Measurements from ENCODE around the gene ECHDC1. TPM values are rescaled to one million over a fixed set of nuclear protein-coding genes. Genes with fewer than 3 reads are reported as not detected.

Gene ECHDC1
- total RNA-seq, 4 donors from 2014 or later: 25.8 to 42.4 (median 34.6) TPM

DNA sequence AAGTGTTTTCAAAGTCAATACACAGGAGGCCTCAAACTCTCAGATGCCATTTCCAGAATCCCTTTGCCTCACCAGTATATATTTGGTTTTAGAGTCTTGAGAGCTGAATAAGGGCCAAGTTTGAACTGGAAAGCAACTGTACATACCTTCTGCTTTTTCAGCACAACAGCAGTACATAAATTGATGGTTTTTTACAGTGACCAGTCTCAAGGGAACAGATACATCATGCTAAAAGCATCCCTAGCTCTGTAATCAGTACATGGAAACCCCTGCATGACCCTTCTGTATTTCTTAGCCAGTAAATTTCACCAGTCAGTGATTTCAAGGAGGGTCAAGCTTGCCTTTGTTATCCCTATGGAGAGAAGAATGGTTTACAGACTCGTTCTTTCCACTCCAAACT, 40.6 kb upstream of the ECHDC1 start:
- TF ChIP-seq, protein P1, sequence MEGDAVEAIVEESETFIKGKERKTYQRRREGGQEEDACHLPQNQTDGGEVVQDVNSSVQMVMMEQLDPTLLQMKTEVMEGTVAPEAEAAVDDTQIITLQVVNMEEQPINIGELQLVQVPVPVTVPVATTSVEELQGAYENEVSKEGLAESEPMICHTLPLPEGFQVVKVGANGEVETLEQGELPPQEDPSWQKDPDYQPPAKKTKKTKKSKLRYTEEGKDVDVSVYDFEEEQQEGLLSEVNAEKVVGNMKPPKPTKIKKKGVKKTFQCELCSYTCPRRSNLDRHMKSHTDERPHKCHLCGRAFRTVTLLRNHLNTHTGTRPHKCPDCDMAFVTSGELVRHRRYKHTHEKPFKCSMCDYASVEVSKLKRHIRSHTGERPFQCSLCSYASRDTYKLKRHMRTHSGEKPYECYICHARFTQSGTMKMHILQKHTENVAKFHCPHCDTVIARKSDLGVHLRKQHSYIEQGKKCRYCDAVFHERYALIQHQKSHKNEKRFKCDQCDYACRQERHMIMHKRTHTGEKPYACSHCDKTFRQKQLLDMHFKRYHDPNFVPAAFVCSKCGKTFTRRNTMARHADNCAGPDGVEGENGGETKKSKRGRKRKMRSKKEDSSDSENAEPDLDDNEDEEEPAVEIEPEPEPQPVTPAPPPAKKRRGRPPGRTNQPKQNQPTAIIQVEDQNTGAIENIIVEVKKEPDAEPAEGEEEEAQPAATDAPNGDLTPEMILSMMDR (IDR thresholded peaks at IDR 0.05): no peak
- TF ChIP-seq POLR2A (IDR thresholded peaks at IDR 0.05): no peak
- DNase-seq (ENCODE audit: low spot score in 2 of 2): no peak
- intact Hi-C loops (cut with DNase I; ENCODE audit: low total_unique reads): no loop called here
- WGBS, 2 donors: 81 to 92% methylated on average over 1 of the region's 1 CpG
- no peak overlapping the region for H3K4me3 ChIP-seq (ENCODE audit: low read depth, poor library complexity, severe bottlenecking)

- DNase-seq (ENCODE audit: low spot score in 2 of 2): no peak
- intact Hi-C loops (cut with DNase I; ENCODE audit: low total_unique reads): no loop called here
- WGBS, 2 donors: 91 to 94% methylated on average over 3 of the region's 3 CpGs
- TF ChIP-seq, protein P1 (IDR thresholded peaks at IDR 0.05): no peak
- no peak for TF ChIP-seq POLR2A (IDR thresholded peaks at IDR 0.05)
- H3K4me3 ChIP-seq (ENCODE audit: low read depth, poor library complexity, severe bottlenecking): no peak overlapping the region
Observed at GRCh38 chr6:127382413-127382812, 39.0 kb upstream of the ECHDC1 start.

GRCh38 chr6:127381384-127381783, 38.0 kb upstream of the ECHDC1 start:
- 87 to 93% methylated on average over 3 of the region's 3 CpGs for WGBS, 2 donors
- no peak for TF ChIP-seq POLR2A (IDR thresholded peaks at IDR 0.05)
- TF ChIP-seq, protein P1 (IDR thresholded peaks at IDR 0.05): no peak

DNA sequence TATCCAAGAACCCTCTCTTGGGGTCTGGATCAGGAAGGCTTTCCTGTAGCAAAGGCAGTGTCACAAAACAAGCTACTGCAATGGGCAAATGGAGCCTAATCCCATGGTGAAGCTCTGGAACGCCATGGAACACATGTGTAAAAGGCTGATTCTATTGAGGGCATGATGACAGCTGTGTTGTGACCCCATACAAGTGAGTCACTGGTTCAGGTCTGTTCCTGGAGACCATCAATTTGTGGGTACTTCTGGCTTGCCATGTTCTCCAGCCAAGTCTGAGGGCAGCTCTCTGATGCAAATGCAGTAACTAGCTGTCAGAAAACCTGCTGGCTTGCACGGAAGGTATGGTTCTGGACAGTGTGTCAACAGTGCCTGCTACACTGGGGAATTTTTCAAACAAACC, 33.3 kb upstream of the ECHDC1 start:
- no peak overlapping the region for H3K4me3 ChIP-seq (ENCODE audit: low read depth, poor library complexity, severe bottlenecking)
- DNase-seq (ENCODE audit: low spot score in 2 of 2): no peak
- intact Hi-C loops (cut with DNase I; ENCODE audit: low total_unique reads): no loop called here
- 96 to 100% methylated on average over 2 of the region's 2 CpGs for WGBS, 2 donors
- TF ChIP-seq, protein P1 (IDR thresholded peaks at IDR 0.05): no peak
- no peak for TF ChIP-seq POLR2A (IDR thresholded peaks at IDR 0.05)

More at GRCh38 chr6:127381384-127381783, 38.0 kb upstream of the ECHDC1 start:
- intact Hi-C loops (cut with DNase I; ENCODE audit: low total_unique reads): no loop called here
- no peak for DNase-seq (ENCODE audit: low spot score in 2 of 2)
- H3K4me3 ChIP-seq (ENCODE audit: low read depth, poor library complexity, severe bottlenecking): no peak overlapping the region

- TF ChIP-seq POLR2A (IDR thresholded peaks at IDR 0.05): no peak
- TF ChIP-seq, protein P1 (IDR thresholded peaks at IDR 0.05): no peak
- intact Hi-C loops (cut with DNase I; ENCODE audit: low total_unique reads): no loop called here
- no peak overlapping the region for H3K4me3 ChIP-seq (ENCODE audit: low read depth, poor library complexity, severe bottlenecking)
- WGBS, 2 donors: 94 to 98% methylated on average over 1 of the region's 1 CpG
- DNase-seq (ENCODE audit: low spot score in 2 of 2): no peak
Observed at GRCh38 chr6:127367023-127367375, 23.6 kb upstream of the ECHDC1 start.

- 16 to 23% methylated on average over 5 of the region's 5 CpGs for WGBS, 2 donors
- no peak for TF ChIP-seq POLR2A (IDR thresholded peaks at IDR 0.05)
- TF ChIP-seq, protein P1 (IDR thresholded peaks at IDR 0.05): no peak
- intact Hi-C loops (cut with DNase I; ENCODE audit: low total_unique reads): no loop called here
- no peak overlapping the region for H3K4me3 ChIP-seq (ENCODE audit: low read depth, poor library complexity, severe bottlenecking)
- no peak for DNase-seq (ENCODE audit: low spot score in 2 of 2)
Observed at GRCh38 chr6:127366282-127367022, 23.0 kb upstream of the ECHDC1 start.

All from lower leg skin (tissue), 4 donors.